Measurements from ENCODE around the gene EEFSEC.

GRCh38 chr3:128415200-128415772, 262.0 kb downstream of the EEFSEC start:
- TF ChIP-seq CTCF (conservative IDR thresholded peaks at IDR 0.05) = no peak
- no peak for TF ChIP-seq ZFX (IDR thresholded peaks at IDR 0.05)
